NCI-H526 treated with DMSO at 0.1 percent for 48 hours (cell line): Measurements from ENCODE around the gene NPEPPS.

Experiments
- DNase-seq: peaks from one replicate; lab custom pipeline; 2025; lab: John Stamatoyannopoulos, UW

Gene NPEPPS

DNA sequence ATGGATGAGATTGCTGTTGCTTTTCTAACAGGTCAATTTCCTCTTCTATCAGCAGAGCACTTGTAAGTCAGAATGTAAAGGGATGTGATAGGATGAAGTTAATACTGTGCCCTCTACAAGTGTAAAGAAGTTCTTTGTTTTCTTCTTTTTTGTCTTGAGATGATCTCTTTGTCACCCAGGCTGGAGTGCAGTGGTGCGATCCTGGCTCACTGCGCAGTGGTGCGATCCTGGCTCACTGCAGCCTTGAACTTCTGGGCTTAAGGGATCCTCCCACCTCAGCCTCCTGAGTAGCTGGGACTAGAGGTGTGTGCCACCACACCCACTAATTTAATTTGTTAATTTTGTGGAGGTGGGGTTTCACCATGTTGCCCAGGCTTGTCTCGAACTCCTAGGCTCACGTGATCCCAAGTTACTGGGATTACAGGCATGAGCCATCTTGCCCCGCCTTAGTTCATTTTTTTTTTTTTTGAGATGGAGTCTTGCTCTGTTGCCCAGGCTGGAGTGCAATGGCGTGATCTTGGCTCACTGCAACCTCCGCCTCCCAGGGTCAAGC, 97.2 kb downstream of the NPEPPS start:
- no peak for DNase-seq

DNA sequence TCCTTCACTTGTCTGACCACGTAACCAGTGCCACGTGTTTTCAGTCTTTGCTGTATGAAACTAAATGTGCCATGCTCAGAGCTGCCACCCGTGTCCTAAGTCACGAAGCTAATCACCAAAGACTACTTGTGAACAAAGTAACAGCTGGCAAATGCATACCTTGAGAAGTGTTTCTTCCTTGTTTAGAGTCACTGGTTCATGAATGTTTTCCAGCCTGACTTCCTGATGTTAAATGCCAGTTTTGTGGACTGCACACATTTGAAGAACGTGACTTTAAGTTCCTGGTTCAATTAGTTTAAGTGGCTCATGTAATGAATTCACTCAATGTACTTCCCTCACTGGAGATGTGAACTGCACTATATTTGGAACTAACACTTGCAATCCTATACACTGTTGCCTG, 98.9 kb downstream of the NPEPPS start:
- DNase-seq = no peak

DNA sequence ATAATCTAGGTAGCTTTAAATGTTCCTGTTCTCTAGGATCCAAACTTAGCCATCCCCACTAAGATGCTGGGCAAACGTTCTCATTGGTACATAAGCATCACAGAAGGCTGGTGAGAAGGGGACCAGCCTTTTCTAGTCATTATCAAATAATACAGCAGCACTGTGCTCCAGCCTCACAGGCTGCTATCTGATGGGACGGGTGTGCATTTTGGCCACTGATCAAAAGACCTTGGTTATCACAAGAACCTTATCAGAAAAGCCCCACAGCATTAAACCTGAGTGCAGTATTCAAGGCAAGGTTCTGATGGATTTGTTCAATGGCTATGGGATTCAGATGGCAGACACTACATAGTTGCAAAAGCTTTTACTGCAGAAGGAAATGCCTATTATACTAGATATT, 99.7 kb downstream of the NPEPPS start:
- no peak for DNase-seq

DNA sequence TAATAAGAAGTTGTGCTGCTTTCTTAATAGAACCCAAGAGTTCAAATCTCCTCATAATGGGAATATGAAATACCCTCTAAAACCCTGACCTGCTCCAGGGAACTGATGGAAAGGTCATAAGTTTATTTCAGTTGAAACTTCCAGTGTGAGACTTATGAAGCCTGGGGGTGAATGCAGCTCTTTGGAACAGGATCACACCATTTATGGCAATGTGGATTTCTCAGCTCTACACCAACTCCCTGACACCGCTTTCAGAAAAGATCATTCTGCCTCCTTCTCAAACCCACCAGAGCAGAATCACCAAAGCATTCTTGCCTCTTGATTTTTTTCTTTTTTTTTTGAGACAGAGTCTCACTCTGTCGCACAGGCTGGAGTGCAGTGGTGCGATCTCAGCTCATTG, 102.1 kb downstream of the NPEPPS start:
- no peak for DNase-seq

DNA sequence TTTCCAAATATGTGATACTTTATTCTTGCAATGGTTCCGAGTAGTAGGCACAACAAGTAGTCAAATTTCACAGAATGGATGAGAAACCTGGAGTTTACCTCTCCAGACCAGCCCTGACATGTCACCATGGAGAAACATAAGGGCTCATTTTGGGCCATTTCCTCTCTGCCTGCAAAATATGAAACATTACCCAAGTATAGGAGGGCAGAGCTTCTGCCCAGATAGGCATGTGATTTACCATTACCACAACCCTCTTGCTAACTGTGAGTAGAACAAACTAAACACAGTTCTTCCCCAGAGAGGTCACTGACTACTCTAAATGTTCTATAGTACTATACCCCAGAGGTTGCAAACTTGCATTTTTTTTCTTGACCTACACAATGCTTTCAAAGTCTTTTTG, 103.1 kb downstream of the NPEPPS start:
- no peak for DNase-seq

DNA sequence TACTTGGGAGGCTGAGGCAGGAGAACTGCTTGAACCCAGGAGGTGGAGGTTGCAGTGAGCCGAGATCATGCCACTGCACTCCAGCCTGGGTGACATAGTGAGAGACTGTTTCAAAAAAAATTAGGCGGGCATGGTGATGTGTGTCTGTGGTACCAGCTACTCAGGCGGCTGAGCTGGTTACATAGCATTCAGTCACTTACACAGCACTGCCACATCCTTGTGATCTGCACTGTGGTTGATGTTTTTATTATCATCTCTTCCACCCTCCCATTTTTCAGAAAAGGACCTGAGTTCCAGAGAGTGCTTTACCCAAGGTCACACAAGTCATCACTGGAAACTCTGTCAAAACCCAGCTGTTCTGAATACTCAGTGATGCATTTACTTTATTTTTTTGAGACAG, 104.0 kb downstream of the NPEPPS start:
- DNase-seq = no peak

DNA sequence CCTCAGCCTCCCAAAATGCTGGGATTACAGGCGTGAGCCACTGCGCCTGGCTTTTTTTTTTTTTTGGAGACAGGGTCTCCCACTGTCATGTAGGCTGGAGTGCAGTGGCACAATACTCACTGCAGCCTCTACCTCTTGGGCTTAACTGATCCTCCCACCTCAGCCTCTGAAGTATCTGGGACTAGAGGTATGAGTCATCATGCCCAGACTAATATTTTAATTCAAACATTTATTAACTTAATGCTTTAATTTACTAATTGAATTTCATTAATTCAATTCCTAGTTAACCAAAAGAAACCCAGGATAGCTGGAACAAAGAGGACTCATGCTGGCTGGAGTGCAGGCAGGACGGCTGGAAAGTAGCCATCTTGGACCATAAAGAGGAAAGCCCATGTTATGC, 104.8 kb downstream of the NPEPPS start:
- no peak for DNase-seq

DNA sequence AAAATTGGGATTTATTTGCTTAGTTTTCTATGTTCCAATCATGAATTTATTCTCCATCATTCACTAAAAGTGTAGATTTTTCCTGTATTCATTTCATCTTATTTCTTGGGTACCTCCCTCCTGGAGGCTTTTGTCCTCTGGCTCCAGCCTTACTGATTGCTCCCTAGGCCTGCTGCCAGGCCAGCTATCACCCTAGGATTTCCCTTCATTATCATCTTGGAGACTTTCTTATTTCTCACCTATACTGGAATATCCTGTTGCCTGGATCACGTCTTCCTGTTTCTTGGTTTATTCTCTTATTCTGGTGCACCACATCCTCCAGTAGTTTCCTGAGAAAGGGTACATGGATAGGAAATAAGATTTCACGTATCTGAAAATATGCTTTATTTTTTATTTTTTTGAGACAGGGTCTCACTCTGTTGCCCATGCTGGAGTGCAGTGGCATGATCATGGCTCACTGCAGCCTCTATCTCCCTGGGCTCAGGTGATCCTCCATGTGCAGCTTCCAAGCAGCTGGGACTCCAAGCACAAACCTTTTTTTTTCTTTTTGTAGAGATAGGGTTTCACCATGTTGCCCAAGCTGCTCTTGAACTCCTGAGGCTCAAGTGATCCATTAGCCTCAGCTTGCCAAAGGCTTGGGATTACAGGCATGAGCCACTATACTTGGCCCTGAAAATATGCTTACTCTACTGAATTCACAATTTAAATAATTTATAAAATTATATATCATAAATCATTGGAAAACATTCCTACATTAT, 105.5 kb downstream of the NPEPPS start:
- DNase-seq = no peak

DNA sequence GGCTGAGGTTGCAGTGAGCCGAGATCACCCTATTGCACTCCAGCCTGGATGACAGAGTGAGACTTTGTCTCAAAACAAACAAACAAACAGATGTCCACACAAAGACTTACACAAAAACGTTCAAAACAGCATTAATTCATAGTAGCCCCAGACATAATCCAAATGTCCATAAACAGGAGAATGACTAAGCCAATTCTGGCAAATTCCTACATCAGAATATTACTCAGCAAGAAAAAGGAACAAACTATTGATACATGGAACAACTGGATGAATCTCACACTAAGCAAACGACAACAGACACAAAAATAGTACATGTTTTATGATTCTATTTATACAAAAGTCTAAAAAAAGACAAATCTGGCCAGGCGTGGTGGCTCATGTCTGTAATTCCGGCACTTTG, 108.0 kb downstream of the NPEPPS start:
- no peak for DNase-seq

DNA sequence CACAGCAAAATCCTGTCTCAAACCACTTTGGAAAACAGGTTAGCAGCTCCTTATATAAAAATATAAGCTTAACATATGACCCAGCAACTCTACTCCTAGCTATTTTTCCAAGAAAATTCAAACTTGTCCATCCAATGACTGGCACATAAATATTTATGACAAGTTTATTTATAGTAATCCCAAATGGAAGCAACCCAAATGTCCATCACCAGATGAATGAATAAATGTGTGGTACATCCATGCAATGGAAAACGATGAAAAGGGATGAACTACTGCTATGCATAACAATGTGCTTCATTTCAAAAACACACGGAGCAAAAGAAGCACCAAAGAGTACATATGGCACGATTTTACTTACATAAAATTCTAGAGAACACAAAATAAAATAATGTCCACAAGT, 109.2 kb downstream of the NPEPPS start:
- no peak for DNase-seq

DNA sequence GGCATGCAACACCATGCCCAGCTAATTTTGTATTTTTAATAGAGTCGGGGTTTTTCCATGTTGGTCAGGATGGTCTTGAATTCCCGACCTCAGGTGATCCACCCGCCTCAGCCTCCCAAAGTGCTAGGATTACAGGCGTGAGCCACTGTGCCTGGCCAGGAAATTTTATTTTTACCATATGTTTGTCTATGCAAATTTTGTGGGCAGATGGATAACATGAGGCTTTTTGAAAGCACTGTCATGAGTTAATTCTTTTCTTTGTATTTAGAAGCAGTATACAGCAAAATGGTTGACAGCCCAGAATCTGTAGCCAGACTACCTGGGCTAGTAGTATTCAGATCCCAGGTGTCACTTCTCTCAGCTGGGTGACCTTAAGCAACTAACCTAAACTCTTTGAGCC, 110.3 kb downstream of the NPEPPS start:
- peak; percentile 94 for DNase-seq

DNA sequence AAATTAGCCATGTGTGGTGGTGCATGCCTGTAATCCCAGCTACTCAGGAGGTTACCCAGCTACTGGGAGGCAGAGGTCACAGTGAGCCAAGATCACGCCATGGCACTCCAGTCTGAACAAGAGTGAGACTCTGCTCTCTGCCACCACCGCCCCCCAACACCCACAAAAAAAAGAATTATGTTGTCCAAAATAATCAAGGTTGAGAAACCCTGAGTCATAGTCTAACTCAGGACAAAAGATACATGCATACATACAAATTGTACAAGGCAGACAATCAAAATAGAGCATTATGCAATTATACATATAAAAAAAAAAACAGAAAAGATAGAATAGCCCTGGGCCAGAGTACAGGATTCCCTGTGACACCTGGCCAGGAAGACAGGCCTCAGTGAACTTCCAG, 112.2 kb downstream of the NPEPPS start:
- no peak for DNase-seq

DNA sequence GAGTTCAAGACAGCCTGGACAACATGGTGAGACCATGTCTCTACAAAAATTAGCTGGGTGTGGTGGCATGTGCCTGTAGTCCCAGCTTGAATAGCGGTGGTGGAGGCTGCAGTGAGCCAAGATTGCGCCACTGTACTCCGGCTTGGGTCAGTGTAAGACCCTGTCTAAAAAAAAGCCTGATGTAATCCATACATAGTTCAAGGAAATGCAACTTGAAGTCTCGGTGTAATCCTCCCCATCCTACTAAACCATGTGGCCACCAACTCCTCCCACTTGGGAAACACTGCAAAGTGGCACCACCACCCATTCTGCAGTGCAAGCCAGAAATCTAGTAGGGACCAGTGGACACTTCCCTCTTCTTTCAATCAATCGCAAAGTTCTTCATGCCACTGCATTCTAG, 113.4 kb downstream of the NPEPPS start:
- DNase-seq = no peak

DNA sequence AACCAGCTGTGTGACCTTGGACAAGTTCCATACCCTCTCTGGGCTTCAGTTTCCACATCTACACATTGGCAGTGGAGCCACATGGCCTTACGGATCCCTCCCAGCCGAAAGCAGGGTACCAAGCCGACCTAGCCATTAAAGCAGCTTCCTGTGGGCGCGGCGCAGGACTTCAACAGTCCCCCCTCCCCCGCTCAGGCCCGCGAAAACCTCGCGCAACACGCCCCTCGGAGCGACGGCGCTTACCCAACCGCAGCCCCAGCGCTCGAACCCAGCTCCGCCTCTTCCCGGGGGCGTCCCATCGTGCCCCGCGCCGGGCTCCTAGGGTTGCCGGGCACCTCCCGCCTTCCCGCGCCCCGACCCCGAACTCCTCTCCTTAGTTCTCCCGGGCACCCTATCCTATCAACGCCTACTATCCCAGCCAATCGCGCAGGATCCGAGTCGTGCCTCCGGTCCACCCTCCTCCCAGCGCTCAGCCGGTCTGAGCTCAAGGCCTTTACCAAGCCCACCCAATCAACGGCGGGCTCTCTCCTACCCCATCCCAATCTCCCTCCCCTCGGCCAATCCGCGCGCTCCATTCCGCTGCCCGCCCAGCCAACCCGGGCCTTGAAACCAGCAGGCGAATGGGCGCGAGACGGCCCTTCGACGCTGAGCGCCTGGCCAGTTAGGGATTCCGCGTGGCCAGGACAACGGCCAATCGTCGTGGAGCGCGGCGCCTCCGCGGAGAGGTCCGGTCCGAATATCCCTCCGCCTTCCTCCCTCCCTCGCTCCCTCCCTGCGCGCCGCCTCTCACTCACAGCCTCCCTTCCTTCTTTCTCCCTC, 118.5 kb downstream of the NPEPPS start, which contains the start of gene KPNB1:
Gene KPNB1, plus strand, starts transcription at position 767 of the 819 bp plus-strand sequence. CDS start 326 bp downstream, outside the sequence.
- peak; percentile 99 for DNase-seq

DNA sequence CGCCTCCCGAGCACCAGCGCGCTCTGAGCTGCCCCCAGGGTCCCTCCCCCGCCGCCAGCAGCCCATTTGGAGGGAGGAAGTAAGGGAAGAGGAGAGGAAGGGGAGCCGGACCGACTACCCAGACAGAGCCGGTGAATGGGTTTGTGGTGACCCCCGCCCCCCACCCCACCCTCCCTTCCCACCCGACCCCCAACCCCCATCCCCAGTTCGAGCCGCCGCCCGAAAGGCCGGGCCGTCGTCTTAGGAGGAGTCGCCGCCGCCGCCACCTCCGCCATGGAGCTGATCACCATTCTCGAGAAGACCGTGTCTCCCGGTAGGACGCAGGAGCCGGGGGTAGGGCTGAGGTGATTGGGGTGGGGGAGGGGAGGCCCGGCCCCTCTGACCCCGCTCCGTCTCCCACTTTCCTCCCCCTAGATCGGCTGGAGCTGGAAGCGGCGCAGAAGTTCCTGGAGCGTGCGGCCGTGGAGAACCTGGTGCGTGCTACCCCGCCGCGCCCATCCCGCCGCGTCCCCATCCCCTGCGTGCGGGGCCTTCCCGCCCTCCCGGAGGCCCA, 119.1 kb downstream of the NPEPPS start:
- DNase-seq = no peak

DNA sequence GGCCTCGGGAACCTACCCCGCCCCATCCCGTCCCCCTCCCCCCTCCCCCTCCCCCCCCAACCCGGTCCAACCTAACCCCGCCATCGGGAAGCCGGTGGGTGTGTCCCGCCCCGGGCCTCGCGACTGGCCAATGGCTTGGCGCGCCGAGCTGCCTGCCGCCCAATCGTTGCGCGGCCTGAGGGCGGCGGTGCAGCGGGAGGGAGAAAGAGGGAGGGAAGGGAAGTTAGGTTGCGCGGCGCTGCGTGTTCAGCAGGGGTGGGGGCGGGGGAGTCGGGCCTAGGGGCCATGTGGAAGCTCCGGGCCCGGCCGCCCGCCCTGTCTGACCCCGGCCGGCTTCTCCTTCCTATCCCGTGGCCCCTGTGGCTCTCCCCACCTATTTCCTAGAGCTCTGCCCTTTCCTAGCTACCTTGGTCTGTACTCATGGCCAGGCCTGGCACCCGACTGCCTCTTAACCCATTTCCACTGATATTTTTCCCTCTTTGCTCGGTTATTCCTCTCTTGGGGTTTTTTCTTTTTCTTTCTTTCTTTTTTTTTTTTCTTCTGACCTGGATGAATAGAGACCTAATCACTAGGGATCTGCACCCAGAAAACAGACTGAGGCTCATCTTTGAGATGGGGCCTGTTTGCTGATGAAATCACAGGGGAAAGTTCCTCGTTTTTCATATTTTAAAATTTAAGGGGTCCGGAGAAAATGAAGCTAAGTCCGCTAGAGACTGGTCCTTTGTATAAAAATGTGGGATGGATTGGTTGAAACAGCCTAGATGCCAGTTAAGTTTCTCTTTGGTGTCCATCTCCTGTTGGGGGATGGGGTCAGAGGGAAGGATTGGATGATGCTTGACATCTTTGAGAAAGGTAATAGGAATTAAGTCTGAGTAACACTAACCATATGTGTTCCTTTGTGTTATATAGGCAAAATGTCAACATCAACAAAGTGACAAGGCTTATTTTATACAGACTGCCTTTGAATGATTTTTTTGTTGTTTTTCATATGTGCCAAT, 119.9 kb downstream of the NPEPPS start:
- peak; percentile 96 for DNase-seq

DNA sequence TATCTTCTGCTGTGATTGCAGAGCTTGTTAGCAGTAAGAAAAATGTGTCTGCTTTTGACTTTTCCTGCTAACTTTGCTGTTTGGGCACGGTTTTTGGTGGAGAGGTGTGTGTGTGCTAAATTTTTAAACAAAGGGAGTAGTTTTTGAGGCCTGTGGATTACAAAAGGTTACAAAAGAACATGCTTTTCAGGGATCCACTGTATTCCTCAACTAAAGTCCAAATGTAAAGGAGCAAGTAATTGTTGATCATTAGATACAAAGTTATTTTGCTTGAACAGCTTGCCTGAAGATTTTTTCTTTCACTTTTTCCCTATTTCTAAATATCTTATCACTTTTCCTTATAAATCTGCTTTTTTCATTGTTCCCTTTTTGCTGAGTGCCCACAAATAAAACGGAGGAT, 120.8 kb downstream of the NPEPPS start:
- DNase-seq = no peak

DNA sequence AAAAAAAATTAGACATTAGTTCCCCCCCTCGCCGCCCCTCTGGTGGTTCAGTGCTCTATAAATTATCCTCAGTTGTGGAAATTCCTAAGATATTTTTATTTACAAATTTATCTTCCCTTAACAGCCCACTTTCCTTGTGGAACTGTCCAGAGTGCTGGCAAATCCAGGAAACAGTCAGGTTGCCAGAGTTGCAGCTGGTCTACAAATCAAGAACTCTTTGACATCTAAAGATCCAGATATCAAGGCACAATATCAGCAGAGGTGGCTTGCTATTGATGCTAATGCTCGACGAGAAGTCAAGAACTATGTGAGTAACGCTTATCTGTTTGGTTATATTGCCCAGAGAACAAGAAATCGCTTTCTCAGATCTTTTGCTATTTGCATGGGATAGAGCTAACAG, 121.7 kb downstream of the NPEPPS start:
- DNase-seq = no peak

DNA sequence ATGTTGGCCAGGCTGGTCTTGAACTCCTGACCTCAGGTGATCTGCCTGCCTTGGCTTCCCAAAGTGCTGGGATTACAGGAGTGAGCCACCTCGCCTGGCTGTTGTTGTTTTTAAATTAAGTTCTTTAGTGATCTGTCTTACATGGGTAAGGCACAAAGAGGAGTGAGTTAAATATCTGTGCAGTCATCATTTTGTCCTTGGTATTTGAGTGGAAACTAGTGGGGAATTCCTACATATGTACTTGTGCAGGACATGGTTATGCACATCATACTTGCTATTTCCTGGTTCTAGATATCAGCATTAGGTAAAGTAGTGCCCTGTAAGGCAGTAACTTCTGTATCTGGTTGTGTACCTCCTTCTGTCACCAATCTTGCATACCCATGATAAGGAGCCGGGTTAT, 122.5 kb downstream of the NPEPPS start:
- DNase-seq = no peak

DNA sequence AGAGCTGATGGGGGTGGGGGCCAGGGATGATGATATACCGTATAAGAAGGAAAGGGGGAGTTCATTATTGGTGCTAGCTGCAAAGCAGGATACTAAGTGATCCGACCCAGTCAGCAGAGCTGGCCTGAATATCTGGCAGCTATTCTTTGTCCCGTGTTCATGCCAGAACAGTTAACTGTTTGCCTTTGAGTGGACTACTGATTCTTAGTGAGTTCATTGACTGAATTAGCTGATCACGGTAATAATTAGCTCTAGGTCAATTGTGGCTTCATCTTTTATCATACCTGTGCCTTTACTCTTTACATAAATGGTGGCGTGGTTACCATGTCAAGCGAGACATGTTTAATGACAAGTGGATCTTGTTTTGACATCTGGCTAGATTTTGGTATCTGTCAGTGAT, 124.1 kb downstream of the NPEPPS start:
- no peak for DNase-seq

DNA sequence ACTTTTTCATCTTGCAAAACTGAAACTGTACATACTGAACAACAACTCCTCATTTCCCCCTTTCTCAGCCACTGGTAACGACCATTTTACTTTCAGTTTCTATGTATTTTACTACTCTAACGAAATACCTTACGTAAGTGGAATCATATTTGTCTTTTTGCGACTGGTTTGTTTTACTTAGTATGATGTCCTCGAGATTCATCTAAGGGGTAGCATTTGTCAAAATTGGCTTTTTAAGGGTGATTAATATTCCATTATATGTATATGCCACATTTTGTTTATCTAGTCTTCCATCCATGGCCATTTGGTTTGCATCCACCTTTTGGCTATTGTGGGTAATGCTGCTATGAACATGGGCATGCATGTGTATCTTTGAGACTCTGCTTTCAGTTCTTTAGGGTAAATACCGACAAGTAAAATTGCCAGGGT, 129.2 kb downstream of the NPEPPS start:
- DNase-seq = no peak
